Dendritic cell treated with granulocyte-macrophage colony-stimulating factor and Interleukin-4, amounts not matched to agents 40 ng/mL and 50 ng/mL, for 4 days (primary cell): ENCODE measurements around the gene WDFY3.

ENCODE experiments used
- H3K27ac Mint-ChIP-seq: one replicate; pipeline ENCODE4 v1.8.0; 2022; ENCODE audit warnings: mild to moderate bottlenecking, mixed read lengths
- H3K27me3 Mint-ChIP-seq: one replicate; pipeline ENCODE4 v1.8.0; 2022; ENCODE audit warnings: mild to moderate bottlenecking, mixed read lengths
- H3K36me3 Mint-ChIP-seq: one replicate; pipeline ENCODE4 v1.8.0; 2022; ENCODE audit warnings: low read depth, mixed read lengths
- H3K4me1 Mint-ChIP-seq: one replicate; pipeline ENCODE4 v1.8.0; 2022; ENCODE audit warnings: low read depth, mixed read lengths
- H3K4me3 Mint-ChIP-seq: one replicate; pipeline ENCODE4 v1.8.0; 2022; ENCODE audit warnings: mild to moderate bottlenecking, moderate library complexity, mixed read lengths
- H3K9me3 Mint-ChIP-seq: one replicate; pipeline ENCODE4 v1.8.0; 2022; ENCODE audit warnings: mixed read lengths
- intact Hi-C: fragments of 100-400 bp; cut with micrococcal nuclease; formaldehyde crosslinking; loops from one replicate; pipeline ENCODE4 v1.15.0; 2022

WDFY3 gene

GRCh38 chr4:84750260-84750959 is 216.1 kb downstream of the WDFY3 start:
- no peaks in the 10 kb centered on the region for H3K27me3 Mint-ChIP-seq
- intact Hi-C loops: loop anchor here (1.0 kb wide), 1 partner anchor 221 kb away; no protein-coding TSS in a partner anchor
- H3K36me3 Mint-ChIP-seq: peaks cover 82% of the 10 kb centered on the region

GRCh38 chr4:84740057-84740456 is 226.4 kb downstream of the WDFY3 start:
- no peak overlapping the region for H3K4me3 Mint-ChIP-seq
- no peak overlapping the region for H3K27ac Mint-ChIP-seq
- no peaks in the 10 kb centered on the region for H3K4me1 Mint-ChIP-seq
- no peaks in the 10 kb centered on the region for H3K9me3 Mint-ChIP-seq
- H3K36me3 Mint-ChIP-seq: peaks cover 89% of the 10 kb centered on the region
- no peaks in the 10 kb centered on the region for H3K27me3 Mint-ChIP-seq
- intact Hi-C loops: no loop called here

More at GRCh38 chr4:84750260-84750959, 216.1 kb downstream of the WDFY3 start:
- Mint-ChIP-seq H3K27ac (no peak overlapping the region), H3K4me1 (peaks cover 9% of the 10 kb centered on the region), H3K9me3 (no peaks in the 10 kb centered on the region), H3K4me3 (no peak overlapping the region)

- Mint-ChIP-seq H3K27me3 (no peaks in the 10 kb centered on the region), H3K36me3 (peaks cover 86% of the 10 kb centered on the region)
These were observed 227.9 kb downstream of the WDFY3 start for GRCh38 chr4:84738622-84739021.

GRCh38 chr4:84737656-84738055 is 228.8 kb downstream of the WDFY3 start:
- Mint-ChIP-seq H3K27me3 (no peaks in the 10 kb centered on the region), H3K27ac (no peak overlapping the region), H3K4me1 (no peaks in the 10 kb centered on the region), H3K9me3 (no peaks in the 10 kb centered on the region), H3K4me3 (no peak overlapping the region), H3K36me3 (peaks cover 86% of the 10 kb centered on the region)
- intact Hi-C loops: loop anchor here (10.0 kb wide), 1 partner anchor 57 kb away; no protein-coding TSS in a partner anchor

More at GRCh38 chr4:84738622-84739021, 227.9 kb downstream of the WDFY3 start:
- Mint-ChIP-seq H3K4me1 (no peaks in the 10 kb centered on the region), H3K27ac (no peak overlapping the region), H3K4me3 (no peak overlapping the region), H3K9me3 (no peaks in the 10 kb centered on the region)
- intact Hi-C loops: loop anchor here (10.0 kb wide), 1 partner anchor 56 kb away; no protein-coding TSS in a partner anchor

GRCh38 chr4:84734037-84734436 is 232.5 kb downstream of the WDFY3 start:
- Mint-ChIP-seq H3K36me3 (peaks cover 71% of the 10 kb centered on the region), H3K4me1 (no peaks in the 10 kb centered on the region), H3K27ac (no peak overlapping the region), H3K27me3 (no peaks in the 10 kb centered on the region), H3K4me3 (no peak overlapping the region), H3K9me3 (no peaks in the 10 kb centered on the region)
- intact Hi-C loops: loop anchor here (10.0 kb wide), 1 partner anchor 61 kb away; no protein-coding TSS in a partner anchor

GRCh38 chr4:84733343-84734033 is 233.0 kb downstream of the WDFY3 start:
- intact Hi-C loops: loop anchor here (10.0 kb wide), 1 partner anchor 61 kb away; no protein-coding TSS in a partner anchor
- Mint-ChIP-seq H3K27me3 (no peaks in the 10 kb centered on the region), H3K9me3 (no peaks in the 10 kb centered on the region), H3K27ac (no peak overlapping the region), H3K4me3 (no peak overlapping the region), H3K4me1 (no peaks in the 10 kb centered on the region), H3K36me3 (peaks cover 66% of the 10 kb centered on the region)

GRCh38 chr4:84730375-84730774 is 236.1 kb downstream of the WDFY3 start:
- intact Hi-C loops: loop anchor here (10.0 kb wide), 1 partner anchor 64 kb away; no protein-coding TSS in a partner anchor
- Mint-ChIP-seq H3K27me3 (no peaks in the 10 kb centered on the region), H3K4me1 (no peaks in the 10 kb centered on the region), H3K27ac (no peak overlapping the region), H3K4me3 (no peak overlapping the region), H3K36me3 (peaks cover 58% of the 10 kb centered on the region), H3K9me3 (no peaks in the 10 kb centered on the region)

- H3K27me3 Mint-ChIP-seq: no peaks in the 10 kb centered on the region
- H3K4me1 Mint-ChIP-seq: no peaks in the 10 kb centered on the region
- H3K27ac Mint-ChIP-seq: no peak overlapping the region
- H3K36me3 Mint-ChIP-seq: peaks cover 62% of the 10 kb centered on the region
- intact Hi-C loops: no loop called here
- H3K4me3 Mint-ChIP-seq: no peak overlapping the region
- H3K9me3 Mint-ChIP-seq: no peaks in the 10 kb centered on the region
These were observed 239.0 kb downstream of the WDFY3 start for GRCh38 chr4:84727491-84727890.

GRCh38 chr4:84726356-84726755 is 240.1 kb downstream of the WDFY3 start:
- no peaks in the 10 kb centered on the region for H3K9me3 Mint-ChIP-seq
- H3K4me1 Mint-ChIP-seq: no peaks in the 10 kb centered on the region
- no peak overlapping the region for H3K27ac Mint-ChIP-seq
- intact Hi-C loops: no loop called here
- H3K4me3 Mint-ChIP-seq: no peak overlapping the region
- peaks cover 65% of the 10 kb centered on the region for H3K36me3 Mint-ChIP-seq
- no peaks in the 10 kb centered on the region for H3K27me3 Mint-ChIP-seq

- peaks cover 85% of the 10 kb centered on the region for H3K36me3 Mint-ChIP-seq
- no peaks in the 10 kb centered on the region for H3K4me1 Mint-ChIP-seq
- H3K27me3 Mint-ChIP-seq: no peaks in the 10 kb centered on the region
- H3K9me3 Mint-ChIP-seq: no peaks in the 10 kb centered on the region
- H3K4me3 Mint-ChIP-seq: no peak overlapping the region
- no peak overlapping the region for H3K27ac Mint-ChIP-seq
- intact Hi-C loops: no loop called here
These were observed 243.8 kb downstream of the WDFY3 start for GRCh38 chr4:84722720-84723119.

GRCh38 chr4:84719115-84719514 is 247.4 kb downstream of the WDFY3 start:
- H3K9me3 Mint-ChIP-seq: no peaks in the 10 kb centered on the region
- no peak overlapping the region for H3K4me3 Mint-ChIP-seq
- H3K27me3 Mint-ChIP-seq: no peaks in the 10 kb centered on the region
- intact Hi-C loops: no loop called here
- H3K36me3 Mint-ChIP-seq: peaks cover 82% of the 10 kb centered on the region
- no peak overlapping the region for H3K27ac Mint-ChIP-seq
- no peaks in the 10 kb centered on the region for H3K4me1 Mint-ChIP-seq

GRCh38 chr4:84718699-84719098 is 247.8 kb downstream of the WDFY3 start:
- intact Hi-C loops: no loop called here
- H3K4me1 Mint-ChIP-seq: no peaks in the 10 kb centered on the region
- no peak overlapping the region for H3K4me3 Mint-ChIP-seq
- no peaks in the 10 kb centered on the region for H3K9me3 Mint-ChIP-seq
- H3K36me3 Mint-ChIP-seq: peaks cover 82% of the 10 kb centered on the region
- H3K27me3 Mint-ChIP-seq: no peaks in the 10 kb centered on the region
- H3K27ac Mint-ChIP-seq: no peak overlapping the region

GRCh38 chr4:84710548-84710947 is 255.9 kb downstream of the WDFY3 start:
- Mint-ChIP-seq H3K4me3 (no peak overlapping the region), H3K9me3 (no peaks in the 10 kb centered on the region), H3K36me3 (peaks cover 88% of the 10 kb centered on the region), H3K4me1 (peaks cover 6% of the 10 kb centered on the region), H3K27ac (peak overlapping the region; percentile 71), H3K27me3 (no peaks in the 10 kb centered on the region)
- intact Hi-C loops: no loop called here

GRCh38 chr4:84708406-84709135 is 257.9 kb downstream of the WDFY3 start:
- H3K4me3 Mint-ChIP-seq: no peak overlapping the region
- H3K36me3 Mint-ChIP-seq: peaks cover 76% of the 10 kb centered on the region
- H3K9me3 Mint-ChIP-seq: no peaks in the 10 kb centered on the region
- H3K4me1 Mint-ChIP-seq: peaks cover 6% of the 10 kb centered on the region
- H3K27ac Mint-ChIP-seq: no peak overlapping the region
- intact Hi-C loops: no loop called here
- H3K27me3 Mint-ChIP-seq: no peaks in the 10 kb centered on the region
